SKM-1 (cell line): Measurements from ENCODE around the gene RHD.
"Not testable (repeated sequence)": the region's sequence is repeated elsewhere in the genome, so short reads cannot be mapped to it uniquely, and the experiment has no call there.

Source experiments
- DNase-seq: peaks from one replicate; lab custom pipeline; 2025; ENCODE audit not compliant: unreplicated experiment; lab: John Stamatoyannopoulos, UW

RHD gene

GRCh38 chr1:25347556-25347955, 75.2 kb downstream of the RHD start:
- no peak for DNase-seq

GRCh38 chr1:25349606-25350005, 77.3 kb downstream of the RHD start:
- no peak for DNase-seq

GRCh38 chr1:25355841-25356395, 83.6 kb downstream of the RHD start:
- no peak for DNase-seq

DNA sequence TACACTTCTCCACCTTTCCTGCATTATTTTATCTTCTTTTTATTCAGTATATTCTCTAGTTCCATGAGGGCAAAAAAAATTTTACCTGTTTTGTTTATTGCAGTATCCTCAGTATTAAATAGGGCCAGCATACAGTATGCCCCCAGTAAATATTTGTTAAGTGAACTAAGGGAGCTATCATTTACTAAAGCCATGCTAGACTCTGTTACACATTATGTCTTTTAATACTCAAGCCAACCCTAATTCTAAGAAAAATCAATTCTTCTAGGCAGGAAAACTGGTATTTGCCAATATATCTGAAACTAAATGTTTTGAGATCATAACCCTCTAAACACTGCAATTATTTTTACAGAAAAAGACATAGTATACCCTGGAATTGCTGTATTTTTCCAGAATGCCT, 84.1 kb downstream of the RHD start:
- DNase-seq = no peak

DNA sequence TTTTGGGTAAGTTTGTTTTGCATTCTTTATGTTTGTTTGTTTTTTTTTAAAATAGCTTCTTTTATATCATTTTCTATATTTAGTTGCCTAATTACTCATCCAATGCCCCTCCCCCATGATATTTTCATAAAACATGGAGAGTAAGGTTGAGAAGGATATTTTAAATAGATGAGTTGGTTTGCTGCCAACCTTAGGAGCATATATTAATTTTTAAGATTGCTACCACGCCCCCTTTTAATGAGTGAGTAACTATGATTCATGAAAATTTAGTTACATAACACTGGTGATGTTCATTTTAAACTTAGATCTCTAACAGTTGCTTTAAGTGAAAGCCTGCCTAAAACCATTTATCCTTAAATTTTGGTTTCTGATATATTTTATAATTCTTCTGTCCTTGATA, 84.5 kb downstream of the RHD start:
- DNase-seq = no peak

DNA sequence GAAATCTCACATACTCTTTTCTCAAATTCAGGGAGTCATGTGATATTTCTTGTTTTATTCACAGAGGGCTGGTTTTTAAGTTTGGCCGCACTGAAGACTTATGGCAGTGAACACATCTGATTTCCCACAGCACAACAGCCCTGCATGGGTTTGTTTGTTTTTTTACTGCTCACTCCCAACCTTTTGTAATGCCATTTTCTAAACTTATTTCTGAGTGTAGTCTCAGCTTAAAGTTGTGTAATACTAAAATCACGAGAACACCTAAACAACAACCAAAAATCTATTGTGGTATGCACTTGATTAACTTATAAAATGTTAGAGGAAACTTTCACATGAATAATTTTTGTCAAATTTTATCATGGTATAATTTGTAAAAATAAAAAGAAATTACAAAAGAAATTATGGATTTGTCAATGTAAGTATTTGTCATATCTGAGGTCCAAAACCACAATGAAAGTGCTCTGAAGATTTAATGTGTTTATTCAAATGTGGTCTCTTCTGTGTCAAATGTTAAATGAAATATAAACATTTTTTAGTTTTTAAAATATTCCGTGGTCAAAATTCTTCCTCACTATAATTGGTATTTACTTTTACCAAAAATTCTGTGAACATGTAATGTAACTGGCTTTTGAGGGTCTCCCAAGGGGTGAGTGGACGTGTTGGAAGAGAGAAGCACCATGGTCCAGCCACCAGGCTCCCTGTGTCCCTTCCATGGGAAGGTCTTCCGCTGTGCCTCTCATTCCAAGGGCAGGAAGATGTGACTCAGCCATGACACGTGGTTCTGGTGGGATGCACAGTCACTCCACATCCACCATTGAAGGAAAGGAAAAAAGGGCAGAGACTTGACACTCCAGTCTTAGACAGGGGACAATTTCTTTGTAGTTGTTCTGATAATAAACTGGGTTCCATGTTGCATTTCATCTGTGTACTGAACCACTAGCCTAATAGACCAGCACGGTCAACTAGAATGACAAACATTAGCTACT, 88.6 kb downstream of the RHD start:
- no peak for DNase-seq

DNA sequence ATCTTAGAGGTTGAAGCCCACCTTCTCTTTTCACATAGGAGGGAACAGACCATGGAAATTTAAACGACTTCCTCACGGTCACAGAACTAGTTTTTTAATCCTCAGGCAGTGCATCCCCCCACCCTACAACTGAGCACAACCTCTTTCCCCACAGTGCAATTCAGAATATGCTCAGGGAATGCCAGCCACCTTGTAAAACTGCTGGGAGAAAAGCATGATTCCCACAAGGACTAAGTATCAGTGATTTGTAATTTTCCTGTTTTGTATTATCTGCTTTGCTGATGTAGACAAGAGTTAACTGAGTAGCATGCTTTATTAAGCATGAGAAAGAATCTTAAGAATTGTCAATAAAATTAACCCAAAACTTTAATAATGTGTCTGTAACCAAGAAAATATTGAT, 89.6 kb downstream of the RHD start:
- no peak for DNase-seq

- not testable (repeated sequence) for DNase-seq
These were observed 90.6 kb downstream of the RHD start for GRCh38 chr1:25362634-25363559.

GRCh38 chr1:25369241-25369640, 96.9 kb downstream of the RHD start:
- DNase-seq = no peak

DNA sequence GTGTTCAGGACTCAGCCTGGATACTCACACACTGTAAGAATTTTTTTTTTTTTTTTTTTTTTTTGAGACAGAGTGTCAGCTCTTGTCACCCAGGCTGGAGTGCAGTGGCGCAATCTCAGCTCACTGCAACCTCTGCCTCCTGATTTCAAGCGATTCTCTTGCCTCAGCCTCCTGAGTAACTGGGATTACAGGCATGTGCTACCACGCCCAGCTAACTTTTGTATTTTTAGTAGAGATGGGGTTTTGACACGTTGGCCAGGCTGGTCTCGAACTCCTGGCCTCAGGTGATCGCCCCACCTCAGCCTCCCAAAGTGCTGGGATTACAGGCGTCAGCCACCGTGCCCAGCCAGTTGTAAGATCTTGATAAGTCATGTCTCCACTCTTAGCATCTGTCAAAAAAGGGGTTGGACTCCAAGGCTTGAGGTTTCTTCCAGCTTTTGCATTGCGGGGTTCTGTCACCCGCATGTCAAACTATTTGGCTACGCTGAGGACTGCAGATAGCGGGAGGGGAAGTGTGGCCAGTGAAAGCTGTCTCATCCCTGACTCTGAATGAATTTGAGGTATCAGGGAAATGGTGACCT, 97.5 kb downstream of the RHD start:
- DNase-seq = not testable (repeated sequence)

DNA sequence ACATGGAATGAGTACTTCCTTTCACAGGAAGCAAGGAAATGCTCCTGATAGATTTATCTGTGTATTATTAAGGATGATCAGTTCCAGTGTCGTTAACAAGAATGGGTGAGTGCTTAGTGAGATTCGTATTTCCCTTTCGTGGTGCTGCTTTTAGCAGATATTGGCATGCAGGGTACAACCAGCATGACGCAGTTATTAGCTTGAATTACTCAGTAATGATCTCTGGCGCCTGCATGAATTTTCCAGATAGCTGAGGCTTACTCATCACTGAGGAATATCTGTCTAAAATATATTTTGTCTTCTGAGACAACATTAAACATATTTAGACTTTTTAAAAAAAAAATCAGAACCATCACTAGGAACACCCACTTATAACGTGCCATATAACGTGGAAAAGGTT, 99.4 kb downstream of the RHD start:
- DNase-seq = not testable (repeated sequence)

- DNase-seq = not testable (repeated sequence)
These were observed 106.1 kb downstream of the RHD start for GRCh38 chr1:25378367-25378766.
